OCI-LY1 (cell line): Measurements from ENCODE around the gene CTIF.

Source experiments
- H2AFZ ChIP-seq: fragments of 200-600 bp; sonication (generic), shearing (Covaris generic); 2 replicates; pipeline ENCODE4 v1.6.0; 2014; ENCODE audit warnings: antibody characterized with exemption, mild to moderate bottlenecking, low read length
- H3F3A ChIP-seq: fragments of 200-600 bp; sonication (generic), shearing (Covaris generic); 2 replicates; pipeline ENCODE4 v1.6.0; 2014; ENCODE audit warnings: mild to moderate bottlenecking, antibody characterized with exemption, low read length, moderate library complexity; ENCODE audit not compliant: insufficient read depth
- H3K27ac ChIP-seq: fragments of 200-600 bp; sonication (generic); 2 replicates; pipeline ENCODE4 v1.5.1; 2014; ENCODE audit warnings: low read length, mixed run types, mild to moderate bottlenecking, low read depth; ENCODE audit not compliant: poor library complexity, severe bottlenecking
- H3K27me3 ChIP-seq: fragments of 200-600 bp; sonication (generic); 2 replicates; pipeline ENCODE4 v1.6.0; 2014; ENCODE audit warnings: antibody characterized with exemption, mild to moderate bottlenecking, low read length, moderate library complexity; ENCODE audit not compliant: insufficient read depth
- H3K36me3 ChIP-seq: fragments of 200-600 bp; sonication (generic); 2 replicates; pipeline ENCODE4 v1.6.1; 2014; ENCODE audit warnings: mild to moderate bottlenecking, antibody characterized with exemption, low read length, moderate library complexity, mixed read lengths; ENCODE audit not compliant: insufficient read depth
- H3K4me1 ChIP-seq: fragments of 200-600 bp; sonication (generic); 2 replicates; pipeline ENCODE4 v1.5.1; 2014; ENCODE audit warnings: mild to moderate bottlenecking, low read length, moderate library complexity; ENCODE audit not compliant: insufficient read depth, severe bottlenecking
- H3K4me2 ChIP-seq: fragments of 200-600 bp; sonication (generic), shearing (Covaris generic); 2 replicates; pipeline ENCODE4 v1.6.1; 2014; ENCODE audit warnings: low read length
- H3K4me3 ChIP-seq: fragments of 200-600 bp; sonication (generic); 2 replicates; pipeline ENCODE4 v1.5.1; 2014; ENCODE audit warnings: low read length, low read depth, mild to moderate bottlenecking, mixed read lengths; ENCODE audit not compliant: poor library complexity, severe bottlenecking
- H3K79me2 ChIP-seq: fragments of 200-600 bp; shearing (Covaris generic); 2 replicates; pipeline ENCODE4 v1.6.1; 2016; ENCODE audit warnings: mixed run types, low read length, mixed read lengths; ENCODE audit not compliant: insufficient read depth
- H3K9ac ChIP-seq: fragments of 200-600 bp; sonication (generic), shearing (Covaris generic); 2 replicates; pipeline ENCODE4 v1.6.1; 2014; ENCODE audit warnings: mild to moderate bottlenecking, low read length, mixed read lengths
- H3K9me2 ChIP-seq: fragments of 200-600 bp; sonication (generic), shearing (Covaris generic); 2 replicates; pipeline ENCODE4 v1.6.1; 2014; ENCODE audit warnings: low read depth, mild to moderate bottlenecking, low read length, mixed read lengths
- H3K9me3 ChIP-seq: fragments of 200-600 bp; shearing (Covaris generic); 2 replicates; pipeline ENCODE4 v1.6.1; 2014; ENCODE audit warnings: low read length, mixed read lengths
- H4K20me1 ChIP-seq: fragments of 200-600 bp; sonication (generic), shearing (Covaris generic); 2 replicates; pipeline ENCODE4 v1.6.0; 2016; ENCODE audit warnings: mild to moderate bottlenecking, low read length; ENCODE audit not compliant: insufficient read depth
- EZH2 ChIP-seq: fragments of 200-600 bp; sonication (generic), shearing (Covaris generic); IDR thresholded peaks from 2 replicates; pipeline ENCODE4 v1.8.0; 2017; ENCODE audit warnings: borderline replicate concordance, mixed run types, mild to moderate bottlenecking, antibody characterized with exemption, low read length, moderate library complexity, mixed read lengths
- TF ChIP-seq, protein P1 (sequence below): fragments of 200-600 bp; sonication (generic), shearing (Covaris generic); IDR thresholded peaks from 2 replicates; pipeline ENCODE4 v1.5.1; 2017; ENCODE audit warnings: mild to moderate bottlenecking, antibody characterized with exemption, low read length, moderate library complexity, mixed read lengths

CTIF gene

DNA sequence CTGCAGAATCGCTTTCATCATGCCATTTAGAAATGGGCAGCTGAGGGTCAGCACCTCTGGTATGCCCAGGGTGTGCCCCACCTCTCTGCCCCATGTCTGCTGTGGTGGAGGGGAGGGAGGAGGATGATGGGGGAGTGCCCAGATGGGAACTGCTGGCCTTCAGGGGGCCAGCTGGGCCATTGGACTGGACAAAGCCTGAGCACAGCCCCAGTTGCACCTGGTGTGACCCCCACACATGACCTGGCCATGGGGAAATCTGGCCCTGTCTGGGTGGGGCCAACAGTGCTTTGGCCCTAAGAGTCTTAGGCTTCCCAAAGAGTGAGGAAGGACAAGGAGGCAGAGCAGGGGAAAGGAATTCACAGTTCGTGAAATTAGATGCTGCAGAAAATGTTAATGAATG lies 44.1 kb downstream of the CTIF start:
- Histone ChIP-seq H2AFZ (no peak overlapping the region), H3F3A (no peaks in the 10 kb centered on the region), H3K4me3 (no peak overlapping the region), H4K20me1 (no peaks in the 10 kb centered on the region), H3K36me3 (no peaks in the 10 kb centered on the region), H3K27me3 (no peaks in the 10 kb centered on the region; the same call in 1 of the 2 replicates), H3K27ac (no peak overlapping the region), H3K4me1 (no peaks in the 10 kb centered on the region), H3K79me2 (no peaks in the 10 kb centered on the region), H3K9me2 (no peaks in the 10 kb centered on the region), H3K9ac (no peak overlapping the region), H3K4me2 (no peak overlapping the region), H3K9me3 (no peaks in the 10 kb centered on the region)
- TF ChIP-seq, protein P1, sequence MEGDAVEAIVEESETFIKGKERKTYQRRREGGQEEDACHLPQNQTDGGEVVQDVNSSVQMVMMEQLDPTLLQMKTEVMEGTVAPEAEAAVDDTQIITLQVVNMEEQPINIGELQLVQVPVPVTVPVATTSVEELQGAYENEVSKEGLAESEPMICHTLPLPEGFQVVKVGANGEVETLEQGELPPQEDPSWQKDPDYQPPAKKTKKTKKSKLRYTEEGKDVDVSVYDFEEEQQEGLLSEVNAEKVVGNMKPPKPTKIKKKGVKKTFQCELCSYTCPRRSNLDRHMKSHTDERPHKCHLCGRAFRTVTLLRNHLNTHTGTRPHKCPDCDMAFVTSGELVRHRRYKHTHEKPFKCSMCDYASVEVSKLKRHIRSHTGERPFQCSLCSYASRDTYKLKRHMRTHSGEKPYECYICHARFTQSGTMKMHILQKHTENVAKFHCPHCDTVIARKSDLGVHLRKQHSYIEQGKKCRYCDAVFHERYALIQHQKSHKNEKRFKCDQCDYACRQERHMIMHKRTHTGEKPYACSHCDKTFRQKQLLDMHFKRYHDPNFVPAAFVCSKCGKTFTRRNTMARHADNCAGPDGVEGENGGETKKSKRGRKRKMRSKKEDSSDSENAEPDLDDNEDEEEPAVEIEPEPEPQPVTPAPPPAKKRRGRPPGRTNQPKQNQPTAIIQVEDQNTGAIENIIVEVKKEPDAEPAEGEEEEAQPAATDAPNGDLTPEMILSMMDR, result no peak
- no peak for TF ChIP-seq EZH2

DNA sequence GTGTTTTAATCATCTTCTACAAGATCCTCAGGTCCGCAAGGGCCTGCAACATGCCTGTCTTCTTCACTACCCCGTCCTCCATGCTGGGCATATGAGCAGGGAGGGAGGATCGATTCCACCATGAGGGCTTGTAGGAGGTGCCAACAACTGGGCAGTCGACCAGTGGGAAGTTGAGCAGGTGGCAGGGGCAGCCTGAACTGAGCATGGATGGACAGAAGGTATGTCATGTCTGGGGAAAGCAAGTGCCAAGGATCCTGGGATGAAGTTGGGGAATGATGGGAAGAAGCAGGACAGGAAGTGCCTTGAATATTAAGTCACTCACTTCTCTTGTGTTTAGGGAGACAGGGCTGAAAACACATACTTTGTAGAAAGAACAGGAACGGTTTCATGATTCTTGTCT lies 44.7 kb downstream of the CTIF start:
- Histone ChIP-seq H3K4me2 (no peak overlapping the region), H3F3A (no peaks in the 10 kb centered on the region), H2AFZ (no peak overlapping the region), H3K79me2 (no peaks in the 10 kb centered on the region), H3K9me3 (no peaks in the 10 kb centered on the region), H3K27me3 (no peaks in the 10 kb centered on the region; the same call in 1 of the 2 replicates), H3K4me1 (no peaks in the 10 kb centered on the region), H4K20me1 (no peaks in the 10 kb centered on the region), H3K36me3 (no peaks in the 10 kb centered on the region), H3K9ac (no peak overlapping the region), H3K27ac (no peak overlapping the region), H3K9me2 (no peaks in the 10 kb centered on the region), H3K4me3 (no peak overlapping the region)
- no peak for TF ChIP-seq EZH2
- TF ChIP-seq, protein P1, result no peak

DNA sequence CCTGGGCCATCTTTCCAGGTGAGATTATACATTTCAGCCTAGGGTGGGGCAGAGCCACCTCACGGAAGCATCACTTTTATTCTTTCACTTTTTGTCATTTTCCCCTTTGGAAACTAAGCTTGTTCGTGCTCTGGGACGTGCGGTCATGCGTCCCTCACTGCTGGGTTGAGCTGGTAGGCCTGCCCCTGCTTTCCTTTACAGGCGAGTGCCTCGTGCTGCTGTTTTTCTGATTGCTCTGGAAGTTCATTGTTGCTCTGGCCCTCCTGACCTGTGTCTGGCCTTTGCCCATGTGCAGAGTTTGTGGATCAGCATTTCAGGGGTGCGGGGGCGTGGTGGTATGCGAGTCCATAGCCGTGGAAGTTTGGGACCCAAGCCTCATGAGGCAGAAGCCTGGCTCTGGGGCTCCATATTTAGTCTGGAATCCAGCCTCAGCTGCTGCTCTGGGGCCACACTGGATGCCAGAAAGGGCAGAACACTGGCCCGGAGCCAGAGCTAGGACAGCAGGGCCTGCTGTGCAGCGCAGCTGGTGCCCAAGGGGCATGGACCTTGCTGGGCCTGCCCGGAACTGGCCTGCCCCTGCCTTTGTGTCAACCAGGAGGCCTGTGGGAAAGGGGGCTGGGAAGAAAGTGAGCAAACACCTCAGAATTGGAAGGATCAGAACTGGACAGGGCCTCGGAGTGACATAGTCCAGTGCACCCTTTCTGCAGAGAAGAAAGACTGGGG lies 51.1 kb downstream of the CTIF start:
- Histone ChIP-seq H2AFZ (no peak overlapping the region), H3K4me2 (no peak overlapping the region), H3F3A (no peaks in the 10 kb centered on the region), H4K20me1 (no peaks in the 10 kb centered on the region), H3K9ac (no peak overlapping the region), H3K36me3 (no peaks in the 10 kb centered on the region), H3K27ac (no peak overlapping the region), H3K4me1 (no peaks in the 10 kb centered on the region), H3K27me3 (no peaks in the 10 kb centered on the region), H3K9me3 (no peaks in the 10 kb centered on the region), H3K9me2 (no peaks in the 10 kb centered on the region), H3K79me2 (no peaks in the 10 kb centered on the region), H3K4me3 (no peak overlapping the region)
- TF ChIP-seq, protein P1, result no peak
- no peak for TF ChIP-seq EZH2
